ENCODE measurements around the gene ERBB4.

ERBB4 gene

DNA sequence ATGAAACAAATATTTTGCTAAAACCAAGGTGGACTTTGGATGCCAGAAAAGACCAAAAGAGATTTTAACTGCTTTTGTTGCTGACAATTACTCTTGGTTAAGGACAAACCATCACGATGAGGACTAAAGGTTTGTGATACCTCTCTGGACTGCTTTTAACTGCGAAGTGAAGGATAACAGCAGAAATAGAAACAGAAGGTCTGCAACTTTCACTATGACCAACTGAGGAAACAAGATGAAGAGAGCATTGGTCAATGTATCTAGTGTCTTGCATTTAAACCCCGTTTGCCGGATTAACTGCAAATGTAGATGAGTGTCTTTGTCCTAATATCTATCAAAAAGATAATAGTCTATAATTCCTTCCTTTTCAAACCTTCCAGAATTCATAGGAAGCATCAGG, 541.7 kb downstream of the ERBB4 start:
- no peaks in the 10 kb centered on the region for H3K27me3 ChIP-seq (ENCODE audit: control insufficient read depth, insufficient read depth, low read length)
- H3K36me3 ChIP-seq (ENCODE audit: control insufficient read depth, insufficient read depth, low read length) = no peaks in the 10 kb centered on the region
- TF ChIP-seq CTCF (IDR thresholded peaks at IDR 0.05) = no peak

DNA sequence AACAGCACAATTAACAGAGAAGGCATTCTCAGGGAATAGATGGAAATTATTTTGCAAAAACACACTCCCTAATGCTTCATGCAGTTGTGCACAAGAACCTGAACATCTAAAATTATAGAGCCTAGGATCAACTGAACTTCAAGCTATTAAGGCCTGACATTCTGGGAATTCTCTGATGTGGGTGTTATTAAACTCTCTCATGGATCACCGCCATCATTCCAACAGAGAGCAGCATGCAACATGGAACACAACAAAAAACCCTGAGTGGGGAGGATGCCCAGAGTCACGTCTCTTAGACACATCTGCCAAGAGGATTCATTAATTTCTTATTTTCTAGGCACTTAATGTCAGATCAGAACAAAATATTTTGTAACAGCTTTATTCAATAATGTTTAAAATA, 543.8 kb downstream of the ERBB4 start:
- no peaks in the 10 kb centered on the region for H3K4me1 ChIP-seq
- H3K4me3 ChIP-seq (ENCODE audit: low read depth, low read length) = no peak overlapping the region
- H3K27me3 ChIP-seq (ENCODE audit: control insufficient read depth, insufficient read depth, low read length) = no peaks in the 10 kb centered on the region
- no peak overlapping the region for H3K27ac ChIP-seq
- TF ChIP-seq CTCF (IDR thresholded peaks at IDR 0.05) = no peak
- H3K9ac ChIP-seq = no peak overlapping the region
- no peak overlapping the region for H3K4me2 ChIP-seq (ENCODE audit: low read length)
- no peaks in the 10 kb centered on the region for H3K79me2 ChIP-seq
- H3K9me3 ChIP-seq (ENCODE audit: control insufficient read depth, low read length) = no peaks in the 10 kb centered on the region
- no peak overlapping the region for H2AFZ ChIP-seq
- H3K36me3 ChIP-seq (ENCODE audit: control insufficient read depth, insufficient read depth, low read length) = no peaks in the 10 kb centered on the region

More for the DNA sequence above, 541.7 kb downstream of the ERBB4 start:
- H3K9ac ChIP-seq = no peak overlapping the region
- H2AFZ ChIP-seq = no peak overlapping the region
- no peak overlapping the region for H3K4me2 ChIP-seq (ENCODE audit: low read length)
- H3K9me3 ChIP-seq (ENCODE audit: control insufficient read depth, low read length) = no peaks in the 10 kb centered on the region
- H3K27ac ChIP-seq = no peak overlapping the region
- H3K79me2 ChIP-seq = no peaks in the 10 kb centered on the region
- H3K4me3 ChIP-seq (ENCODE audit: low read depth, low read length) = no peak overlapping the region
- H3K4me1 ChIP-seq = no peaks in the 10 kb centered on the region

DNA sequence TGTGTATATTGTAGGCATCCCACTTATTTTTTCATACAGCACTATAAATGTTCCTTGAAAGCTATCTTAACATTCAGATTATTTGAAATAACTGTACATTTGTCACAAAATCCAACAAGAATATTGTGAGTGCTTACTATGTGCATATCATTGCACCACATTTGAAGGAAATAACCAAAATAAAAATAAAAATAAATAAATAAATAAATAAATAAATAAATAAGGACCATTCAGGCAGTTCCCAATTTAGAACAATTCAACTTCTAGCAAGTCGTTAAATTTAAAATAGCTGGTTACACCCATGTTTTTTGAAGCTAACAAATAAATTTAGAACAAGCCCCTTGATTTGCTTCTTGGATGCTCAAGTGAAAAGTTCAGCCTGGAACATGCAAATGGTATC, 548.3 kb downstream of the ERBB4 start:
- Histone ChIP-seq H2AFZ (no peak overlapping the region), H3K4me3 (ENCODE audit: low read depth, low read length) (no peak overlapping the region), H3K9ac (no peak overlapping the region), H3K79me2 (no peaks in the 10 kb centered on the region), H3K4me2 (ENCODE audit: low read length) (no peak overlapping the region), H3K27ac (no peak overlapping the region), H3K4me1 (no peaks in the 10 kb centered on the region), H3K36me3 (ENCODE audit: control insufficient read depth, insufficient read depth, low read length) (no peaks in the 10 kb centered on the region), H3K9me3 (ENCODE audit: control insufficient read depth, low read length) (no peaks in the 10 kb centered on the region), H3K27me3 (ENCODE audit: control insufficient read depth, insufficient read depth, low read length) (no peaks in the 10 kb centered on the region)
- no peak for TF ChIP-seq CTCF (IDR thresholded peaks at IDR 0.05)

GRCh38 chr2:211986313-211986712, 552.3 kb downstream of the ERBB4 start:
- H3K4me1 ChIP-seq = no peaks in the 10 kb centered on the region
- TF ChIP-seq CTCF (IDR thresholded peaks at IDR 0.05) = no peak

GRCh38 chr2:211985393-211985792, 553.2 kb downstream of the ERBB4 start:
- no peak overlapping the region for H3K9ac ChIP-seq
- no peak overlapping the region for H2AFZ ChIP-seq
- H3K27ac ChIP-seq = no peak overlapping the region
- no peak overlapping the region for H3K4me3 ChIP-seq (ENCODE audit: low read depth, low read length)
- H3K4me2 ChIP-seq (ENCODE audit: low read length) = no peak overlapping the region
- no peaks in the 10 kb centered on the region for H3K27me3 ChIP-seq (ENCODE audit: control insufficient read depth, insufficient read depth, low read length)
- H3K79me2 ChIP-seq = no peaks in the 10 kb centered on the region
- no peaks in the 10 kb centered on the region for H3K36me3 ChIP-seq (ENCODE audit: control insufficient read depth, insufficient read depth, low read length)
- no peaks in the 10 kb centered on the region for H3K9me3 ChIP-seq (ENCODE audit: control insufficient read depth, low read length)
- H3K4me1 ChIP-seq = no peaks in the 10 kb centered on the region
- no peak for TF ChIP-seq CTCF (IDR thresholded peaks at IDR 0.05)

More at GRCh38 chr2:211986313-211986712, 552.3 kb downstream of the ERBB4 start:
- Histone ChIP-seq H3K36me3 (ENCODE audit: control insufficient read depth, insufficient read depth, low read length) (no peaks in the 10 kb centered on the region), H3K4me3 (ENCODE audit: low read depth, low read length) (no peak overlapping the region), H3K9ac (no peak overlapping the region), H3K79me2 (no peaks in the 10 kb centered on the region), H3K27me3 (ENCODE audit: control insufficient read depth, insufficient read depth, low read length) (no peaks in the 10 kb centered on the region), H3K27ac (no peak overlapping the region), H3K4me2 (ENCODE audit: low read length) (no peak overlapping the region), H3K9me3 (ENCODE audit: control insufficient read depth, low read length) (no peaks in the 10 kb centered on the region), H2AFZ (no peak overlapping the region)
